ENCODE results near the gene PRAC2.

- no peak for TF ChIP-seq POLR2AphosphoS5 (IDR thresholded peaks at IDR 0.05)
- TF ChIP-seq, protein P1, sequence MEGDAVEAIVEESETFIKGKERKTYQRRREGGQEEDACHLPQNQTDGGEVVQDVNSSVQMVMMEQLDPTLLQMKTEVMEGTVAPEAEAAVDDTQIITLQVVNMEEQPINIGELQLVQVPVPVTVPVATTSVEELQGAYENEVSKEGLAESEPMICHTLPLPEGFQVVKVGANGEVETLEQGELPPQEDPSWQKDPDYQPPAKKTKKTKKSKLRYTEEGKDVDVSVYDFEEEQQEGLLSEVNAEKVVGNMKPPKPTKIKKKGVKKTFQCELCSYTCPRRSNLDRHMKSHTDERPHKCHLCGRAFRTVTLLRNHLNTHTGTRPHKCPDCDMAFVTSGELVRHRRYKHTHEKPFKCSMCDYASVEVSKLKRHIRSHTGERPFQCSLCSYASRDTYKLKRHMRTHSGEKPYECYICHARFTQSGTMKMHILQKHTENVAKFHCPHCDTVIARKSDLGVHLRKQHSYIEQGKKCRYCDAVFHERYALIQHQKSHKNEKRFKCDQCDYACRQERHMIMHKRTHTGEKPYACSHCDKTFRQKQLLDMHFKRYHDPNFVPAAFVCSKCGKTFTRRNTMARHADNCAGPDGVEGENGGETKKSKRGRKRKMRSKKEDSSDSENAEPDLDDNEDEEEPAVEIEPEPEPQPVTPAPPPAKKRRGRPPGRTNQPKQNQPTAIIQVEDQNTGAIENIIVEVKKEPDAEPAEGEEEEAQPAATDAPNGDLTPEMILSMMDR (IDR thresholded peaks at IDR 0.05 in 8 of 11, conservative IDR thresholded peaks at IDR 0.05 in 3 of 11) = no peak
Measured at GRCh38 chr17:48760411-48760810, 37.4 kb downstream of the PRAC2 start.

All from spleen (tissue), 7 donors.